ENCODE data around the gene ZNF630. TPM values are rescaled to one million over a fixed set of nuclear protein-coding genes. Genes with fewer than 3 reads are reported as not detected.
"Not testable (repeated sequence)": the region's sequence is repeated elsewhere in the genome, so short reads cannot be mapped to it uniquely, and the experiment has no call there.

ZNF630 gene
- total RNA-seq, 1 experiment from 2014 or later = 4.4 TPM

GRCh38 chrX:48028091-48028490 lies 43.3 kb downstream of the ZNF630 start:
- no peaks in the 10 kb centered on the region for H3K9me3 ChIP-seq (ENCODE audit: low read length)
- no peaks in the 10 kb centered on the region for H4K20me1 ChIP-seq (ENCODE audit: low read length)
- no peaks in the 10 kb centered on the region for H3K9me2 ChIP-seq (replicated peaks; ENCODE audit: low read length)
- intact Hi-C loops (cut with micrococcal nuclease) = loop anchor here (5.0 to 10.0 kb wide), 2 partner anchors 71 to 373 kb away; partner anchors contain the start of genes ELK1 and UXT
- ChIA-PET CTCF (no interaction called here), POLR2A (ENCODE audit: unreplicated experiment) (no interaction called here)
- DNase-seq = no peak
- H3F3A ChIP-seq (ENCODE audit: low read length, unreplicated experiment) = no peaks in the 10 kb centered on the region
- no peak for ATAC-seq
- no peaks in the 10 kb centered on the region for H3K27me3 ChIP-seq (ENCODE audit: low read length)
- no peak overlapping the region for H3K4me3 ChIP-seq (ENCODE audit: low read length)
- TF ChIP-seq CTCF (conservative IDR thresholded peaks at IDR 0.05; ENCODE audit: low read depth, low read length) = no peak
- TF ChIP-seq EZH2phosphoT487 (IDR thresholded peaks at IDR 0.05; ENCODE audit: borderline replicate concordance, low read length) = no peak
- no peak for TF ChIP-seq EZH2 (IDR thresholded peaks at IDR 0.05; ENCODE audit: low read length, unreplicated experiment)
- H3K9ac ChIP-seq (ENCODE audit: low read length) = no peak overlapping the region
- no peak overlapping the region for H3K4me2 ChIP-seq (ENCODE audit: low read length)
- no peaks in the 10 kb centered on the region for H3K4me1 ChIP-seq (ENCODE audit: insufficient read depth, low read length)
- no peaks in the 10 kb centered on the region for H3K79me2 ChIP-seq (ENCODE audit: low read length)
- no peak overlapping the region for H2AFZ ChIP-seq (ENCODE audit: low read length)
- H3K36me3 ChIP-seq (ENCODE audit: low read depth, low read length) = no peaks in the 10 kb centered on the region
- no peak overlapping the region for H3K27ac ChIP-seq (ENCODE audit: low read length)
- no TSS peak for BruUV-seq (replicated peaks)

- DNase-seq; H3K27ac ChIP-seq (ENCODE audit: low read length); H3K9me3 ChIP-seq (ENCODE audit: low read length); H4K20me1 ChIP-seq (ENCODE audit: low read length); ATAC-seq; H3K36me3 ChIP-seq (ENCODE audit: low read depth, low read length); H3K27me3 ChIP-seq (ENCODE audit: low read length); H3K9ac ChIP-seq (ENCODE audit: low read length); H3K4me1 ChIP-seq (ENCODE audit: insufficient read depth, low read length); H3F3A ChIP-seq (ENCODE audit: low read length, unreplicated experiment); POLR2A ChIA-PET (ENCODE audit: unreplicated experiment); H3K4me2 ChIP-seq (ENCODE audit: low read length); BruUV-seq (replicated peaks); H2AFZ ChIP-seq (ENCODE audit: low read length); H3K79me2 ChIP-seq (ENCODE audit: low read length); CTCF ChIA-PET; H3K9me2 ChIP-seq (replicated peaks; ENCODE audit: low read length); H3K4me3 ChIP-seq (ENCODE audit: low read length): not testable (repeated sequence)
- intact Hi-C loops (cut with micrococcal nuclease) = loop anchor here (5.0 to 10.0 kb wide), 2 partner anchors 70 to 373 kb away; partner anchors contain the start of genes ELK1 and UXT
Observed at GRCh38 chrX:48027545-48027944, 43.9 kb downstream of the ZNF630 start.

- Histone ChIP-seq H3K27ac (ENCODE audit: low read length) (no peak overlapping the region), H3K4me3 (ENCODE audit: low read length) (no peak overlapping the region), H3K9me3 (ENCODE audit: low read length) (no peaks in the 10 kb centered on the region), H3K9ac (ENCODE audit: low read length) (no peak overlapping the region), H3K27me3 (ENCODE audit: low read length) (no peaks in the 10 kb centered on the region), H3K36me3 (ENCODE audit: low read depth, low read length) (no peaks in the 10 kb centered on the region), H3K9me2 (replicated peaks; ENCODE audit: low read length) (no peaks in the 10 kb centered on the region), H2AFZ (ENCODE audit: low read length) (no peak overlapping the region), H3K79me2 (ENCODE audit: low read length) (no peaks in the 10 kb centered on the region), H3K4me1 (ENCODE audit: insufficient read depth, low read length) (no peaks in the 10 kb centered on the region), H3F3A (ENCODE audit: low read length, unreplicated experiment) (no peaks in the 10 kb centered on the region), H3K4me2 (ENCODE audit: low read length) (no peak overlapping the region), H4K20me1 (ENCODE audit: low read length) (no peaks in the 10 kb centered on the region)
- intact Hi-C loops (cut with micrococcal nuclease) = loop anchor here (5.0 to 10.0 kb wide), 2 partner anchors 68 to 371 kb away; partner anchors contain the start of genes ELK1 and UXT
- CTCF ChIA-PET = no interaction called here
- ATAC-seq = peak; percentile 49
- BruUV-seq (replicated peaks) = no TSS peak
- DNase-seq = peak; percentile 80
- POLR2A ChIA-PET (ENCODE audit: unreplicated experiment) = no interaction called here
- no peak for TF ChIP-seq EZH2 (IDR thresholded peaks at IDR 0.05; ENCODE audit: low read length, unreplicated experiment)
- no peak for TF ChIP-seq EZH2phosphoT487 (IDR thresholded peaks at IDR 0.05; ENCODE audit: borderline replicate concordance, low read length)
- peak; percentile 80 for TF ChIP-seq CTCF (conservative IDR thresholded peaks at IDR 0.05; ENCODE audit: low read depth, low read length)
Observed at GRCh38 chrX:48025561-48025960, 45.9 kb downstream of the ZNF630 start.

Data from PC-3 (cell line).